NCI-H2107 treated with DMSO at 0.1 percent for 48 hours (cell line): ENCODE results near the gene GRM2.
A peak's percentile ranks its signal among the peaks of the same experiment; 100 is the strongest.

Experiments
- DNase-seq: peaks from one replicate; lab custom pipeline; 2025; ENCODE audit not compliant: unreplicated experiment; lab: John Stamatoyannopoulos, UW

Gene GRM2

GRCh38 chr3:51704511-51704950 is 2.3 kb upstream of the GRM2 start:
- no peak for DNase-seq

GRCh38 chr3:51705276-51706020 is 1.4 kb upstream of the GRM2 start:
- no peak for DNase-seq

DNA sequence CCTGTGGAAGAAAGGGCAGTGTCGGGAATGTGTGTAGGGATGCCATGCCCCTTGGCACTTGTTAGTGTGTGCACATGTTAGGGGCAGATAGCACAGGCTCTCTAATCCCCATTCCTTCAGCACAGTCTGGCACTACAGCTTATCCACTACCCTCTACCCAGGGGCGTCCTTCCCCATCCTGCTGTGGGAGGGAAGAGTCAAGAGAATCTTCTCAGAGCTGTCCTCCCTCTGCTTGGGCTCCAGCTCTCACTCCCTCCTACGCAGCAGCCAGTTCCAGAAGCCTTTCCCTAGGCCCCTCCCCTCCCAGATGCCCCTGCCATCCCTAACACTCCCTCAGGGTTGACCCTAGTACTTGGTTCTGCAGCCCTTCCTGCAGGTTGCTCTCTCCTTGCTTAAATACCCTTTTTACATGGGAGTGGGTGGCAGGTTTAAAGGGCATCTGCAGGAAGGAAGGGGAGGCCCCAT is 815 bp upstream of the GRM2 start:
- DNase-seq: no peak

DNA sequence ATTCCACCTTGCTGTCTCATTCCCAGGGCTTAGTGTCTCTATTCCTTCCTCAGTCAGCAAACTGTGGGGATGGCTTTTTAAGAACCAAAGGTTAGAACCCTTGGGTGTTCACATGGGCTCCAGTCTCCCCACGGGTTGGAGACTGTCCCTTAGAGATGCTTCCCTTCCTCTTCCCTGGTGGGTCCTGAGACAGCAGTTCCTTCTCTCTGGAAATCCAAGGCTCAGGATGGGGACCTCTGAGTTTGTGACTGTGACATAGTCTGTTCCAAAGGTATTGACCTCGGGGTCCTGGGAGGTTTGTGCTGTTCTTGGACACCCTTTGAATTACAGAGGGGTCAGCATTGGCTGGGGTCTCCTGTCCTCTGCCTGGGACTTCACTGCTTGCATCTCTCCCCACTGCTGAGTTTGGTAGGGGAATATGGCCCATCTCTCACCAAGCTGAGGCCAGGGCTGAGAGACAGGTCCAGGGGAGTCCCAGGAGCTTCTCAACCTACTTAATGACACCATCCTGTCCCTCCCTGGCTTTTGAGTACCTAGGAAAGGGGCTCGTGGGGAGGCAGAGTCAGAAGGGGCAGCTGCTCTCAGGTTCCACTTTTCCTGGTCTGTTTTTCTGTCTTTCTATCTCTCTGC is 1.5 kb downstream of the GRM2 start:
- no peak for DNase-seq

GRCh38 chr3:51709004-51709420 is 2.1 kb downstream of the GRM2 start:
- no peak for DNase-seq

- DNase-seq: no peak
Measured at GRCh38 chr3:51709675-51710074, 2.8 kb downstream of the GRM2 start.

- DNase-seq: no peak
Measured at GRCh38 chr3:51710631-51711351, 3.9 kb downstream of the GRM2 start.

GRCh38 chr3:51711352-51712037 is 4.6 kb downstream of the GRM2 start:
- no peak for DNase-seq

DNA sequence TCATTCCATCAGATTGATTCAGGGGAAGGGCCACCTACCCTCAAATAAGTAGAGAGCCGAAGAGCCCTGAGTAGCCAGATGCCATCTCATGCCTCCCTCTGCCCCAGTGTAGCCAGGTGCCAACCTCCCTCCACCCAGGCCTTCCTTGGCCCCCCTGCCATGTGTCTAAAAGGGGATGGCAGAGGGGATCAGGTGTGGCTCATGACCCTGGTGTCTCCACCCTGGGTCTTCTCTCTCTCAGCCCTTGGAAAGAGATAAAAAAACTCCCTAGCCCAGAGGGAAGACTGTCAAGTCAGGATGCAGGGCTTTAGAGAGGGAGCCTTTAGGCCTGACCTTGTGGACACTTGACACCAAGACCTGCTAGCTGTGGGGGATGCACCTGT is 5.2 kb downstream of the GRM2 start:
- DNase-seq: no peak

GRCh38 chr3:51712511-51712931 is 5.7 kb downstream of the GRM2 start:
- no peak for DNase-seq

DNA sequence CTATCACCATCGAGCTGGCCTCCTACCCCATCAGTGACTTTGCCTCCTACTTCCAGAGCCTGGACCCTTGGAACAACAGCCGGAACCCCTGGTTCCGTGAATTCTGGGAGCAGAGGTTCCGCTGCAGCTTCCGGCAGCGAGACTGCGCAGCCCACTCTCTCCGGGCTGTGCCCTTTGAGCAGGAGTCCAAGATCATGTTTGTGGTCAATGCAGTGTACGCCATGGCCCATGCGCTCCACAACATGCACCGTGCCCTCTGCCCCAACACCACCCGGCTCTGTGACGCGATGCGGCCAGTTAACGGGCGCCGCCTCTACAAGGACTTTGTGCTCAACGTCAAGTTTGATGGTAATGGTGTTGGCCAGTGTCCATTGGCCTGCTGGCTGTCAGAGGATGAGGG is 6.1 kb downstream of the GRM2 start:
- no peak for DNase-seq

GRCh38 chr3:51715231-51715976 is 8.5 kb downstream of the GRM2 start:
- no peak for DNase-seq

- no peak for DNase-seq
Measured at GRCh38 chr3:51715977-51716294, 9.1 kb downstream of the GRM2 start.

GRCh38 chr3:51716805-51717204 is 9.9 kb downstream of the GRM2 start:
- DNase-seq: no peak

- DNase-seq: no peak
Measured at GRCh38 chr3:51717446-51717845, 10.6 kb downstream of the GRM2 start.

GRCh38 chr3:51717947-51718346 is 11.1 kb downstream of the GRM2 start:
- no peak for DNase-seq

DNA sequence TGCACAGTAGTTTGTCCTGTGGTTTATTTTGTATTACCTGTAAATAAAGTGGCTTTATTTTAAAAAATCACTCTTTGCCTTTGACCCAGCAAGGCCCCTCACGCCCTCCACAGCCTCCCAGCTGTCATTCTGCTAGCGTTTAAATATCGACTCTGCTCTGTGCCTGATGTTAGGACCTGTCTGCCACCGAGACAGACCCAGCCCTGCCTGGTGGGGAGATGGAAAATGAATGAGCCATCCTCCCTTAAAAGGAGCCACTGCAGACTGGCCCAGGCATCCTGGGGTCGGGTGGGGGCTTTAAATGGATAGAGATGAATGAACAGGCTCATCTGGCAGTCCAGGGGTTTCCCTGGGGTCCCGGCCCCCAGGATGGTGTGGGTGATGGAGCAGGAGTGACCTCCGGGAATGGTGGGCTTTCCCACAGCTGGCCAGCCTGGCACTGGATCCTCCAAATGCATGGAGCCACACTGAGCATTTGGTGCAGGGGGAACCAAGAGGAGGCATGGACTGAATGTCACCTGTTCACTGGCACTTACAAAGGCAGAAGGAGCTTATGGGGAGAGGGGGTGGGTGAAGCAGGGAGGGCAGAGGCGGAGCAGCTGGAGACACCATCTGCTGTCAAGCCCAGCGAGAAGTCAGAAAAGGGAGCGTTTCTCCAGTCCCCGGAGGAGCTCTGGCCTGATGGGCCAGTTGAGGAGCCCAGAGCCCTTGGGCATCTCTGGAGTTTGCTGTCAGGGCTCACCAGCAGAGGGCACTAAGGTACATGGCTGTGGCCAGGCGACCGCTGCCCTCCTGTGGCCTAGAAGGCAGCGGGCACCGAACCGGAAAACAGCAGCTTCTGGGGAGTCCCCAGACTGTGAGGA is 11.9 kb downstream of the GRM2 start:
- peak; percentile 20 for DNase-seq

DNA sequence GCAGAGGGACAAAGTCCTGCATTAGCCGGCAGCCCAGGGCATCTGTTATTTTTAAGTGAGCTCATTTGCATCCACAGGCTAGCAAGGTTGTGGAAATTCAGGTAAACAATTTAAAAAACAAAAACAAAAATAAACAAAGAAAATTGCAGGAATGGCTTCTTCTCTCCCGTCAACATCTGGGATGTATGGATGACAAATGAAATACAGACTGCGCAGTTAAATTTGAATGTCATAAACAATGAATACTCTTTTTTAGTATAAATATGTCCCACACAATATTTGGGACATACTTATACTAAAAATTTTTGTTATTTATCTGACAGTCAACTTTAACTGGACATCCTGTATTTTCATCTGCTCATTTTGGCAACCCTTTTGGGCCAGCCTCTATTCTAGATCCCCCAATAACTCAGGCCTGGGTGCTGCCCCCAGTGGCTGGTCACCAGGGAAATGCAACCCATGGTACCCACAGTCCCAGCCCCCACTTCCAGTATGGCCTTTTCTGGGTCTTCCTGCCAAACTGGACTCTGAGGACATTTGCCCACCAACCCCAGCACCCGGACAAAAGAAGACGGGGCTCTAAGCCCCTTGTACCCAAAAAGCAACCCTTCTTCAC is 12.7 kb downstream of the GRM2 start:
- DNase-seq: no peak

- no peak for DNase-seq
Measured at GRCh38 chr3:51720292-51721061, 13.6 kb downstream of the GRM2 start.
